ENCODE data around the gene CALN1. TPM values are rescaled to one million over a fixed set of nuclear protein-coding genes. Genes with fewer than 3 reads are reported as not detected.
"Not testable (repeated sequence)": the region's sequence is repeated elsewhere in the genome, so short reads cannot be mapped to it uniquely, and the experiment has no call there.

The CALN1 gene
- total RNA-seq, 1 donor from 2014 or later, result 1.9 TPM

GRCh38 chr7:72213769-72214168 is 198.4 kb downstream of the CALN1 start:
- H3K27me3 Mint-ChIP-seq, result peaks cover 20% of the 10 kb centered on the region
- H3K36me3 Mint-ChIP-seq, result no peaks in the 10 kb centered on the region
- H3K4me1 Mint-ChIP-seq (ENCODE audit: unreplicated experiment), result no peaks in the 10 kb centered on the region
- TF ChIP-seq CTCF (conservative IDR thresholded peaks at IDR 0.05), result no peak
- H3K9me3 Mint-ChIP-seq, result no peaks in the 10 kb centered on the region
- no peak for DNase-seq (ENCODE audit: extremely low spot score, unreplicated experiment)
- H3K4me3 Mint-ChIP-seq, result no peak overlapping the region
- no peak overlapping the region for H3K27ac Mint-ChIP-seq

GRCh38 chr7:72213081-72213480 is 199.1 kb downstream of the CALN1 start:
- no peak for TF ChIP-seq CTCF (conservative IDR thresholded peaks at IDR 0.05)
- H3K27me3 Mint-ChIP-seq, result peaks cover 27% of the 10 kb centered on the region
- DNase-seq (ENCODE audit: extremely low spot score, unreplicated experiment), result no peak
- H3K9me3 Mint-ChIP-seq, result no peaks in the 10 kb centered on the region
- H3K4me1 Mint-ChIP-seq (ENCODE audit: unreplicated experiment), result no peaks in the 10 kb centered on the region
- H3K27ac Mint-ChIP-seq, result no peak overlapping the region
- no peaks in the 10 kb centered on the region for H3K36me3 Mint-ChIP-seq
- no peak overlapping the region for H3K4me3 Mint-ChIP-seq

GRCh38 chr7:72211175-72211574 is 201.0 kb downstream of the CALN1 start:
- Mint-ChIP-seq H3K4me3 (no peak overlapping the region), H3K27ac (no peak overlapping the region), H3K4me1 (ENCODE audit: unreplicated experiment) (no peaks in the 10 kb centered on the region), H3K27me3 (peaks cover 42% of the 10 kb centered on the region), H3K36me3 (no peaks in the 10 kb centered on the region), H3K9me3 (no peaks in the 10 kb centered on the region)
- TF ChIP-seq CTCF (conservative IDR thresholded peaks at IDR 0.05), result no peak
- DNase-seq (ENCODE audit: extremely low spot score, unreplicated experiment), result no peak

DNA sequence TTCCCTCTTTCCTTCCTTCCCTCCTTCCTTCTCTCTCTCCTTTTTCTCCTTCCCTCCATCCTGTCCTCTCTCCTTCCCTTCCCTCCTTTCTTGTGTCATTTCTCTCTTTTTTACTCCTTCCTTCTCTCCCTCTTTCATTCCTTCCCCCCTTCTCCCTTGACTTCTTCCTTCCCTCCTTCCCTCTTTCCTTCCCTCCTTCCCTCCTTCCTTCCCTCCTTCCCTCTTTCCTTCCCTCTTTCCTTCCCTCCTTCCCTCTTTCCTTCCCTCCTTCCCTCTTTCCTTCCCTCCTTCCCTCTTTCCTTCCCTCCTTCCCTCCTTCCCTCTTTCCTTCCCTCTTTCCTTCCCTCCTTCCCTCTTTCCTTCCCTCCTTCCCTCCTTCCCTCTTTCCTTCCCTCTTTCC is 203.1 kb downstream of the CALN1 start:
- not testable (repeated sequence) for DNase-seq (ENCODE audit: extremely low spot score, unreplicated experiment); H3K4me3 Mint-ChIP-seq; H3K9me3 Mint-ChIP-seq; H3K27ac Mint-ChIP-seq; H3K36me3 Mint-ChIP-seq; H3K4me1 Mint-ChIP-seq (ENCODE audit: unreplicated experiment)
- H3K27me3 Mint-ChIP-seq, result peaks cover 42% of the 10 kb centered on the region

GRCh38 chr7:72196176-72196575 is 216.0 kb downstream of the CALN1 start:
- H3K27ac Mint-ChIP-seq, result no peak overlapping the region
- no peak overlapping the region for H3K4me3 Mint-ChIP-seq
- H3K9me3 Mint-ChIP-seq, result no peaks in the 10 kb centered on the region
- H3K36me3 Mint-ChIP-seq, result no peaks in the 10 kb centered on the region
- H3K4me1 Mint-ChIP-seq (ENCODE audit: unreplicated experiment), result no peaks in the 10 kb centered on the region
- no peak for TF ChIP-seq CTCF (conservative IDR thresholded peaks at IDR 0.05)
- DNase-seq (ENCODE audit: extremely low spot score, unreplicated experiment), result no peak
- H3K27me3 Mint-ChIP-seq, result no peaks in the 10 kb centered on the region

GRCh38 chr7:72190919-72191318 is 221.2 kb downstream of the CALN1 start:
- Mint-ChIP-seq H3K4me1 (ENCODE audit: unreplicated experiment) (no peaks in the 10 kb centered on the region), H3K9me3 (no peaks in the 10 kb centered on the region), H3K36me3 (no peaks in the 10 kb centered on the region)

More at GRCh38 chr7:72190919-72191318, 221.2 kb downstream of the CALN1 start:
- no peak for TF ChIP-seq CTCF (conservative IDR thresholded peaks at IDR 0.05)
- DNase-seq (ENCODE audit: extremely low spot score, unreplicated experiment), result no peak
- Mint-ChIP-seq H3K27ac (no peak overlapping the region), H3K4me3 (no peak overlapping the region), H3K27me3 (no peaks in the 10 kb centered on the region)

All from type B pancreatic cell (in vitro differentiated cells).